SK-N-MC (cell line): ENCODE measurements around the gene TMEM52.
A peak's percentile ranks its signal among the peaks of the same experiment; 100 is the strongest.

ENCODE experiments used
- EZH2 ChIP-seq: fragments of 200-600 bp; sonication (generic); IDR thresholded peaks from one replicate; pipeline ENCODE4 v1.6.1; 2017; ENCODE audit warnings: antibody characterized with exemption
- POLR2AphosphoS5 ChIP-seq: IDR thresholded peaks from 2 replicates; pipeline ENCODE4 v1.6.1; 2012; ENCODE audit warnings: mild to moderate bottlenecking, low read depth, low read length, borderline replicate concordance

DNA sequence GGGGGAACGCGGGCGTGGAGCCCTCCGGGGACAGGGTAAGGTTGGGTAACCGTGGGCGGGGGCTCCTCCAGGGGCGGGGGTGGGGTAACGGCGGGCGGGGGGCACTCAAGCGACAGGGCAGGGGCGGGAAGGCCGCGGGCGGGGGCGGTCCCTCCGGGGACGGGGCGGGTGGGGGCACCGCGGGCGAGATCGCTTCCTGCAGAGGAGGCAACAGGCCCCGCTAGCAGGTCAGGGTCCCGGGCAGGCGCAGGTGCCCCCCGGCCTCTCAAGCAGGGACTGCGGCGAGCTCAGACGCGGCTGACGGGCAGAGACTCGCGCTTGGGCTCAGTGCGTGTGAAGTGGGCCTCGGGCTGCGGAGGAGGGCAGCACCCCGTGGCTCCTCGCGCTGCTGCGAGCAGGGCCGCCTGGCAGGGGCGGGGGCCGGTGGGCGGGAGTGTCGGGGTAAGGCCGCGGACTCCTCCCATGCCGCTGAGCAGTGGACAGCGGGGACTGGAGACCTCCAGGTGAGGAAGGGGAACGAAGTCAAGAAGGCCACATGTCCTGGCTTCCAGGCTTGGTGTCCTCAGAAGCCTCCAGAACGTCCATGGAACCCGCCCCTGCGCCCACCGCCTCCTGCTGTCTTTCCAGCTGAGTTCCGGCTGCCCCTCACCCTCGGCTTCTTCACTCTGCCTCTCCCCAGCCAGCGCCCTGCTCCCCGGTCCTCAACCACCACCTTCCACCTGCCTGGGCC, 27.6 kb downstream of the TMEM52 start:
- TF ChIP-seq POLR2AphosphoS5: peak; percentile 56; the same call in 1 of the 2 replicates
- TF ChIP-seq EZH2: no peak
